Prostate gland (tissue), 2 donors: ENCODE data around the gene LIPT2. TPM values are rescaled to one million over a fixed set of nuclear protein-coding genes. Genes with fewer than 3 reads are reported as not detected.

Source experiments
- DNase-seq: peaks from one replicate; pipeline ENCODE4 v3.0.0-alpha.2; 2019; ENCODE audit warnings: low spot score
- H3K27ac ChIP-seq, 2 donors: fragments of 200-600 bp; sonication (generic); 2 replicates each; pipeline ENCODE4 v1.5.1; 2017 to 2019
- H3K27me3 ChIP-seq: fragments of 200-600 bp; sonication (generic); replicated peaks from 2 replicates; pipeline ENCODE4 v1.5.1; 2019; ENCODE audit not compliant: insufficient read depth
- H3K36me3 ChIP-seq, 2 donors: fragments of 200-600 bp; sonication (generic); 1 replicate in 1 of 2; 2 replicates in 1 of 2; pipeline versions ENCODE4 v1.5.1 to v1.8.1; 2017 to 2019
- H3K4me1 ChIP-seq: fragments of 200-600 bp; sonication (generic); replicated peaks from 2 replicates; pipeline ENCODE4 v1.5.1; 2019
- H3K4me3 ChIP-seq, 2 donors: fragments of 200-600 bp; sonication (generic); 2 replicates each; pipeline ENCODE4 v1.5.1; 2017 to 2019
- H3K9me3 ChIP-seq: fragments of 200-600 bp; sonication (generic); 2 replicates; pipeline ENCODE4 v1.5.1; 2017
- POLR2A ChIP-seq: fragments of 450-650 bp; IDR thresholded peaks from one replicate; pipeline ENCODE4 v1.6.1; 2016; ENCODE audit warnings: antibody characterized with exemption, mild to moderate bottlenecking
- POLR2AphosphoS5 ChIP-seq: sonication (generic); formaldehyde crosslinking; IDR thresholded peaks from one replicate; pipeline ENCODE4 v1.6.1; 2017; ENCODE audit warnings: antibody characterized with exemption
- WGBS: methylation state at CpG from one replicate; pipeline ENCODE4 v1.1.5; 2018; 5-methylcytosine and 5-hydroxymethylcytosine counted together
- intact Hi-C: fragments of 100-400 bp; cut with DNase I; formaldehyde crosslinking; loops from one replicate; pipeline ENCODE4 v1.14.2; 2022
- total RNA-seq, 2 donors: library from RNA; depleted of rRNA; stranded (reverse); fragments of >200 nt; gene quantifications; one replicate each; pipeline ENCODE4 v1.1.0, GENCODE V29; 2016
- TF ChIP-seq, protein P1 (sequence below), 4 experiments: fragments of 200-600 bp in 2 of 4; fragments of 450-650 bp in 2 of 4; sonication (generic) in 2 of 4; IDR thresholded peaks; 1 replicate in 3 of 4; 2 replicates in 1 of 4; pipeline ENCODE4 v1.5.1; 2016 to 2019; ENCODE audit warnings: antibody characterized with exemption in 4 of 4, mild to moderate bottlenecking in 2 of 4, moderate library complexity in 2 of 4

Gene LIPT2
- 10 to 100 TPM; 17.5 to 25.4 TPM for total RNA-seq

- Histone ChIP-seq H3K27ac (peak within 1 kb of the TSS; percentile 96 to 100), H3K9me3 (no peaks in the 10 kb centered on the region), H3K27me3 (no peaks in the 10 kb centered on the region), H3K4me1 (no peaks in the 10 kb centered on the region), H3K36me3 (no peaks in the 10 kb centered on the region), H3K4me3 (peak within 1 kb of the TSS; percentile 83 to 97)
- under 1% methylated on average over 50 of the region's 94 CpGs for WGBS
- DNase-seq = peak; percentile 97
- intact Hi-C loops = no loop called here
- TF ChIP-seq, protein P1, sequence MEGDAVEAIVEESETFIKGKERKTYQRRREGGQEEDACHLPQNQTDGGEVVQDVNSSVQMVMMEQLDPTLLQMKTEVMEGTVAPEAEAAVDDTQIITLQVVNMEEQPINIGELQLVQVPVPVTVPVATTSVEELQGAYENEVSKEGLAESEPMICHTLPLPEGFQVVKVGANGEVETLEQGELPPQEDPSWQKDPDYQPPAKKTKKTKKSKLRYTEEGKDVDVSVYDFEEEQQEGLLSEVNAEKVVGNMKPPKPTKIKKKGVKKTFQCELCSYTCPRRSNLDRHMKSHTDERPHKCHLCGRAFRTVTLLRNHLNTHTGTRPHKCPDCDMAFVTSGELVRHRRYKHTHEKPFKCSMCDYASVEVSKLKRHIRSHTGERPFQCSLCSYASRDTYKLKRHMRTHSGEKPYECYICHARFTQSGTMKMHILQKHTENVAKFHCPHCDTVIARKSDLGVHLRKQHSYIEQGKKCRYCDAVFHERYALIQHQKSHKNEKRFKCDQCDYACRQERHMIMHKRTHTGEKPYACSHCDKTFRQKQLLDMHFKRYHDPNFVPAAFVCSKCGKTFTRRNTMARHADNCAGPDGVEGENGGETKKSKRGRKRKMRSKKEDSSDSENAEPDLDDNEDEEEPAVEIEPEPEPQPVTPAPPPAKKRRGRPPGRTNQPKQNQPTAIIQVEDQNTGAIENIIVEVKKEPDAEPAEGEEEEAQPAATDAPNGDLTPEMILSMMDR (IDR thresholded peaks at IDR 0.05) = peak in 2 of 4 experiments; percentile 18 to 33
- TF ChIP-seq POLR2A (peak; percentile 85), POLR2AphosphoS5 (peak; percentile 93)
These were observed at the start of gene LIPT2 for GRCh38 chr11:74492974-74493790. Gene LIPT2 (minus strand): TSS chr11:74493724. CDS start chr11:74493703, 21 bp downstream.

DNA sequence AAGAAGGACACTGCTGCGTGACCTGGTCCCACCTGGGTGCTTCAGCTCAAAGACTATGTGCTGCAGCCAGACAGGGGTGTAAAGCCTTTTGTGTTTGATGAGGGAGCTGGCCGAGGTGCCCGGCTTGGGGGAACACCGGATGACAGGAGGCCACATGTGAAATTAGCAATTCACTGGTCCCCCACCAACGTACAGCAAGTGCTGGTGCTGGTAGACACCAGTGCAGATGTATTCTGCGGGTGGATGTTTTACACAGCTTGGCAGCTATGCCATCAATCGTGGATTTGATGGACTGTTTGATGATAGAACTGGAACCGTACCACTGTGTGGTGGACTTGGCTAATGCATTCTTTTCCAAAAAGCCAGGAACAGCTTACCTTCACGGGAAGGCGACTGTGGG is 47.9 kb upstream of the LIPT2 start:
- WGBS = 90% methylated on average over 10 of the region's 10 CpGs
- TF ChIP-seq POLR2AphosphoS5 = no peak
- no peak for TF ChIP-seq POLR2A
- TF ChIP-seq, protein P1 (IDR thresholded peaks at IDR 0.05) = no peak
- Histone ChIP-seq H3K27me3 (no peaks in the 10 kb centered on the region), H3K4me3 (no peak overlapping the region), H3K36me3 (no peaks in the 10 kb centered on the region), H3K27ac (no peak overlapping the region), H3K4me1 (no peaks in the 10 kb centered on the region), H3K9me3 (no peaks in the 10 kb centered on the region)
- intact Hi-C loops = no loop called here
- no peak for DNase-seq

GRCh38 chr11:74540270-74540669 is 46.7 kb upstream of the LIPT2 start:
- TF ChIP-seq POLR2A (no peak), POLR2AphosphoS5 (no peak)
- TF ChIP-seq, protein P1 (IDR thresholded peaks at IDR 0.05) = no peak
- intact Hi-C loops = no loop called here
- Histone ChIP-seq H3K36me3 (no peaks in the 10 kb centered on the region), H3K27me3 (no peaks in the 10 kb centered on the region), H3K4me3 (no peak overlapping the region), H3K9me3 (no peaks in the 10 kb centered on the region), H3K4me1 (no peaks in the 10 kb centered on the region), H3K27ac (no peak overlapping the region)
- no peak for DNase-seq
- 94% methylated on average over 9 of the region's 9 CpGs for WGBS

DNA sequence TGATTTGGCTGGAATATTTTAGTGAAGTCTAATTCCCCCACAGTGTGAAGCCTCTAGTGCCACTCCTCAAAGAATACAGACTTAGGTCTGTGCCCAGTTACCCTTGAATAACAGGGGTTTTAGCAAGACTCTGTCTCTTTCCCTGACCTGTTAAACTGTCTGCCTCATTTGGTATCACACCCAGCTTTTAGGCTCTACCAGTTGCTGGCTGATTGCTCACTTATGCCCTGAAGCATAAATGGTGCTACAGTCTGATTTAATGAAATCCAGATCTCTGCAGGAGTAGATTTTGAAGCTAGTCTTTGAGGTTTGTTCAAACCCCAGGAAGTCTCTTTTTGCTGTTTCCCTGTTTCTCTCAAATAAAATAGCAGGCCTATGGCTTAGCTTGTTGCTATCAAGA is 45.2 kb upstream of the LIPT2 start:
- no peak overlapping the region for H3K27ac ChIP-seq
- no peak for DNase-seq
- no peak overlapping the region for H3K4me3 ChIP-seq
- no peaks in the 10 kb centered on the region for H3K27me3 ChIP-seq
- intact Hi-C loops = no loop called here
- no peaks in the 10 kb centered on the region for H3K36me3 ChIP-seq
- H3K4me1 ChIP-seq = no peaks in the 10 kb centered on the region
- no peak for TF ChIP-seq POLR2AphosphoS5
- no peak for TF ChIP-seq POLR2A
- TF ChIP-seq, protein P1 (IDR thresholded peaks at IDR 0.05) = no peak
- no peaks in the 10 kb centered on the region for H3K9me3 ChIP-seq
